22Rv1 (cell line): ENCODE measurements around the gene WNK4.

Experiments used
- ZFX ChIP-seq: fragments of 450-650 bp; IDR thresholded peaks from 2 replicates; pipeline ENCODE4 v1.6.1; 2017; ENCODE audit warnings: antibody characterized with exemption, borderline replicate concordance
- TF ChIP-seq, protein P1 (sequence below): fragments of 450-650 bp; IDR thresholded peaks from 2 replicates; pipeline ENCODE4 v1.5.1; 2017; ENCODE audit warnings: mild to moderate bottlenecking

DNA sequence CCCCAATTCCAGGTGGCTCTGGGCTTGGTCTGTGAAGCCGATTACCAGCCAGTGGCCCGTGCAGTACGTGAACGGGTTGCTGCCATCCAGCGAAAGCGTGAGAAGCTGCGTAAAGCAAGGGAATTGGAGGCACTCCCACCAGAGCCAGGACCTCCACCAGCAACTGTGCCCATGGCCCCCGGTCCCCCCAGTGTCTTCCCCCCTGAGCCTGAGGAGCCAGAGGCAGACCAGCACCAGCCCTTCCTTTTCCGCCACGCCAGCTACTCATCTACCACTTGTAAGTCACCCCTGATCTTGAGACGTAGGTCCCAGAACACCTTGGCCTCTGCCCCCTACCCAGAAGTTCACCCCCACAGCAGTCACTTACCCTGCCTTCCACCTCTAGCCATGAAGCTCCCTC is 6.9 kb downstream of the WNK4 start:
- TF ChIP-seq, protein P1, sequence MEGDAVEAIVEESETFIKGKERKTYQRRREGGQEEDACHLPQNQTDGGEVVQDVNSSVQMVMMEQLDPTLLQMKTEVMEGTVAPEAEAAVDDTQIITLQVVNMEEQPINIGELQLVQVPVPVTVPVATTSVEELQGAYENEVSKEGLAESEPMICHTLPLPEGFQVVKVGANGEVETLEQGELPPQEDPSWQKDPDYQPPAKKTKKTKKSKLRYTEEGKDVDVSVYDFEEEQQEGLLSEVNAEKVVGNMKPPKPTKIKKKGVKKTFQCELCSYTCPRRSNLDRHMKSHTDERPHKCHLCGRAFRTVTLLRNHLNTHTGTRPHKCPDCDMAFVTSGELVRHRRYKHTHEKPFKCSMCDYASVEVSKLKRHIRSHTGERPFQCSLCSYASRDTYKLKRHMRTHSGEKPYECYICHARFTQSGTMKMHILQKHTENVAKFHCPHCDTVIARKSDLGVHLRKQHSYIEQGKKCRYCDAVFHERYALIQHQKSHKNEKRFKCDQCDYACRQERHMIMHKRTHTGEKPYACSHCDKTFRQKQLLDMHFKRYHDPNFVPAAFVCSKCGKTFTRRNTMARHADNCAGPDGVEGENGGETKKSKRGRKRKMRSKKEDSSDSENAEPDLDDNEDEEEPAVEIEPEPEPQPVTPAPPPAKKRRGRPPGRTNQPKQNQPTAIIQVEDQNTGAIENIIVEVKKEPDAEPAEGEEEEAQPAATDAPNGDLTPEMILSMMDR = no peak
- no peak for TF ChIP-seq ZFX
